Bronchus fibroblast of lung (primary cell): ENCODE measurements around the gene ATF4. TPM values are rescaled to one million over a fixed set of nuclear protein-coding genes. Genes with fewer than 3 reads are reported as not detected.

ENCODE experiments used
- total RNA-seq: library from RNA; depleted of rRNA; stranded (reverse); fragments of >200 nt; gene quantifications from 2 replicates; pipeline ENCODE4 v1.2.3, GENCODE V29; 2015

ATF4 gene
- 396 and 410 TPM in 2 replicates for total RNA-seq

GRCh38 chr22:39520226-39521105 lies at the start of gene ATF4:
ATF4 (plus strand) TSS chr22:39520562; CDS start chr22:39521446, 884 bp downstream.

DNA sequence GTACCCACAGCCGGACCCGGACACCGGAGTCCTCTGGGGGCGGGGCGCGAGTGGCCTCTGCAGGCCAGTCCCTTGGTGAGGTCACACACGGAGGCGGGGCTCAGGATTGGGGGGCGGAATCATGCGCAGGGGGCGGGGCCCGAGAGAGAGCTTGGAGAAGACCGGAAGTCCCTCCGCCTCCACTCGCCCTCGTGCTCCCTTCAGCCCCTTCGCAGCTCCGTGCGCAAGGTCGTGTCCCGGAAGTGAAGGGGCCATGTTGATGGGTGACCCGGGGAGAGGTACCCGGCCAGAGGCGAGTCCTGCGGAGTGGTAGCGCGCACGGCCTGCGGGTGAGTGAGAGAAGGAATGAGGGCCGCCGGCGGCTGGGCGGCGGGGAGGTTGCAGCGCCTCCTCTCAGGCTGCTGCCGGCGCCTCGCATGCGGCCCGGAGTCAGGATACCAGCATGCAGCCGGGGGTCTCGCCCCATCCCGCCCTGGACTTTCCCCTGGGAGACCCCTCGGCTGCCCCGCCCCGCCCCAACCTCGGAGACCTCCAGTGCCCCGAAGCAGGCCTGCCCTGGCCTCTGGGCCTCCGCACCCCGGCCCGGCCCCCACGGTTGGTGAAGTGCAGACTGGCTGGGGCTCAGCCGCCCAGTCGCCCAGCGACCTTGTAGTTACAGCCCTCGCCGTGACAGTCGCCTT lies 18.1 kb upstream of the ATF4 start, which contains the start of gene MIEF1:
Gene MIEF1 (plus strand): TSS at position 182 of the 680 bp plus-strand sequence. CDS start 9,005 bp downstream, outside the sequence.

DNA sequence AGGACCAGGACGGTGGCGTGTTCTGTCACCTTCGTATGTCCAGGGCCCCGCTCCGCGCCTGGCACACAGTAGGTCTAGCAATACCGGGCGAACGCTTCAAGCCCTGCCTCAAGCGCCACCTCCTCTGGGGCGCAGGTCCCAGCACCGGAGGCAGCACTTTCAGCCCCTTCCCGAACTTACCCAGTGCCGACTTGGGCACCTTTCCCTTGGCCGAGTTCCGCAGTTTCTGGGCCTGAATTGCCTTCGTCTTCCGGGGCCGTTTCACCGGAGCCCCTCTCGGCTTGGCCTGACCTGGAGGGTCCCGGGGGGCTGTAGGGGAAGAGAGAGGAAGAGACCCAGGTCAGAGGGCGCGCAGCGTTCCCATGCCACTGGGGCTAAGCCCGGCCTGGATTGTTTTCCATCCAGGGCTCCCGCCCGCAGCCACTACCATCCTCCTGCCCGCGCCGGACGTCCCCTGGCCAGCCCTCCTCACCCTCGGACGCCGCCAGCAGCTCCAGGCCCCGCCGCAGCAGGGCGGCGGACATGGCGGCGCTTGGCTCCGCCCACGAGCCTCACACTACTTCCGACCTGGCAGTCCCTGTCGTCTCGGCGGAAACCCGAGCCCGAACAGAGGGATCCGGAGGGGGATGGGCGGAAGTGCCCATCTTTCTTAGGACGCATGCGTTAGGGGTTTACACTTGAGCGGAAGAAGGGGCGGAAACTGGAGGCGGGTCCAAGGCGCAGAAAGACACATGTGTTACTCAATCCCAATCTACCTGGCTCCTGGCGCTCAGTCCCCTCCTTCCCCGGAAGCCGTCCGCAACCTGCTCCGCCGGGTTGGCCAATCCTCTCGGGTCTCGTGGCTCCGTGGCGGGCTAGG lies 12.1 kb downstream of the ATF4 start, which contains the start of gene RPS19BP1:
Gene RPS19BP1 (minus strand): TSS at position 534 of the 859 bp plus-strand sequence. CDS start 10 bp downstream, at position 524.

GRCh38 chr22:39570665-39571064 lies 50.3 kb downstream of the ATF4 start, which contains the start of gene CACNA1I:
CACNA1I (plus strand) TSS chr22:39570753; CDS start chr22:39570753, 0 bp downstream.

Other genes with a start within 250 kb of the ATF4 start
- gene RPL3, start 200.9 kb upstream of the ATF4 start, total RNA-seq, result 2,456 and 3,014 TPM in 2 replicates
- gene SYNGR1, start 170.6 kb upstream of the ATF4 start, total RNA-seq, result 5.6 and 7.9 TPM in 2 replicates
- gene TAB1, start 120.8 kb upstream of the ATF4 start, total RNA-seq, result 16.9 and 24.0 TPM in 2 replicates
- gene MGAT3, start 63.5 kb upstream of the ATF4 start, total RNA-seq, result under 0.01 and 0.17 TPM in 2 replicates
- gene MIEF1, start 18.3 kb upstream of the ATF4 start, total RNA-seq, result 20.7 and 24.8 TPM in 2 replicates
- gene RPS19BP1, start 12.2 kb downstream of the ATF4 start, total RNA-seq, result 94.1 and 113 TPM in 2 replicates
- not detected in 2 replicates for gene CACNA1I, start 50.2 kb downstream of the ATF4 start, total RNA-seq